Measurements from ENCODE around the gene CCDC40.

GRCh38 chr17:80026359-80027042, 9.9 kb upstream of the CCDC40 start:
- TF ChIP-seq EZH2phosphoT487 (IDR thresholded peaks at IDR 0.05; ENCODE audit: borderline replicate concordance, low read depth, low read length): no peak
- no peak for TF ChIP-seq CTCF (conservative IDR thresholded peaks at IDR 0.05; ENCODE audit: low read length)
